Measurements from ENCODE around the gene GRID2. TPM values are rescaled to one million over a fixed set of nuclear protein-coding genes. Genes with fewer than 3 reads are reported as not detected.

Gene GRID2
- total RNA-seq, 4 donors from 2014 or later = not detected

DNA sequence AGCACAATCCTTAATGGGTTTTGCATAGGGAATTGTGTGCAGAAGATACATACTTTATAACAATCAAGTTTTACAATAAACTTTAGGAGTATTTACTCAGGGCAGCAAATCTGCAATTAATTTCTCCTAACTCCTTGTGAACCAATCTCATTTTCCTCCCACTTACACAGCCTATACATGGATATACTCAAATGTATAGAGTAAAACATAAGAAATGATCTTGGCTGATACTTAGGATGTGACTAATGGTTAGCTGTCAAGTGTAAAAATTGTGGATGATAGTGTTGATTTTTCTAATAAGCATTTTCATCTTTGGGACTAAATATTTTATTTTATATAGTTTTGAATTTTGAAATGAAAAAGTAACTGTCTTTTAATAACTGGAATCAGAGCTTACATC lies 759.6 kb downstream of the GRID2 start:
- DNase-seq (ENCODE audit: low spot score) (no peak), ATAC-seq (ENCODE audit: low FRiP score) (no peak)
- TF ChIP-seq, protein P1, sequence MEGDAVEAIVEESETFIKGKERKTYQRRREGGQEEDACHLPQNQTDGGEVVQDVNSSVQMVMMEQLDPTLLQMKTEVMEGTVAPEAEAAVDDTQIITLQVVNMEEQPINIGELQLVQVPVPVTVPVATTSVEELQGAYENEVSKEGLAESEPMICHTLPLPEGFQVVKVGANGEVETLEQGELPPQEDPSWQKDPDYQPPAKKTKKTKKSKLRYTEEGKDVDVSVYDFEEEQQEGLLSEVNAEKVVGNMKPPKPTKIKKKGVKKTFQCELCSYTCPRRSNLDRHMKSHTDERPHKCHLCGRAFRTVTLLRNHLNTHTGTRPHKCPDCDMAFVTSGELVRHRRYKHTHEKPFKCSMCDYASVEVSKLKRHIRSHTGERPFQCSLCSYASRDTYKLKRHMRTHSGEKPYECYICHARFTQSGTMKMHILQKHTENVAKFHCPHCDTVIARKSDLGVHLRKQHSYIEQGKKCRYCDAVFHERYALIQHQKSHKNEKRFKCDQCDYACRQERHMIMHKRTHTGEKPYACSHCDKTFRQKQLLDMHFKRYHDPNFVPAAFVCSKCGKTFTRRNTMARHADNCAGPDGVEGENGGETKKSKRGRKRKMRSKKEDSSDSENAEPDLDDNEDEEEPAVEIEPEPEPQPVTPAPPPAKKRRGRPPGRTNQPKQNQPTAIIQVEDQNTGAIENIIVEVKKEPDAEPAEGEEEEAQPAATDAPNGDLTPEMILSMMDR (IDR thresholded peaks at IDR 0.05) = no peak

DNA sequence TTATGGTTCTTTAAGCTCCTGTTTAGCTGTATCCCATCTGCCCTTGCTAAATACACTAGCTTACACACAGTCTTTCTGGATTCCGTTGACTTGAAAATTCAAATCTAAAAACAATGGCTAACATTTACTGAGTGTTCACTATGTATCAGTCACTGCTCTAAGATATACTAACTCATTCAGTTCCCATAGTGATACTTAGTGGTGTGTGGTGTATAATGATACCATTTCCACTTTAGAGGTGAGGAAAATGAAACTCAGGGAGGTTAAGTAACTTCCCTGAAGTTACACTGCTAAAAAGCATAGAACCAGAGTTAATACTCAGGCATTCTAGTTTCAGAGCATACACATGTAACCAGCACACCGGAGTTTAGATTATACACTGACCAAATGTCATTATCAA lies 762.0 kb downstream of the GRID2 start:
- no peak for DNase-seq (ENCODE audit: low spot score)
- no peak for ATAC-seq (ENCODE audit: low FRiP score)
- TF ChIP-seq, protein P1 (IDR thresholded peaks at IDR 0.05) = no peak

DNA sequence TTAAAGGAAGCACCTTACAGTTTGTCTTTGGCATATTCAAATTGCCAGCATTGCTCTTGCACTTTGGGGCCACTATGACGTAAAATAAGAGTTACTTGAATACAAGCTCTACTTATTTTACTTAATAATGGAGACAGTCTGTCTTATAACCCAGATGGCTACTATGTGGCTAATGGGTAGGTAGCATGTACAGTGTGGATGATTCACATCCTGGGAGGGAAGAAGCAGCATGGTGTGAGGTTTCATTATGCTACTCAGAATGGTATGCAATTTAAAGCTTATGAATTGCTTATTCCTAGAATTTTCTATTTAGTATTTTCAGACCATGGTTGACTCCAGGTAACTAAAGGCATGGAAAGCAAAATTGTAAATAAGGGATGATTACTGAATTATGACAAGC lies 763.0 kb downstream of the GRID2 start:
- ATAC-seq (ENCODE audit: low FRiP score) (no peak), DNase-seq (ENCODE audit: low spot score) (no peak)
- TF ChIP-seq, protein P1 (IDR thresholded peaks at IDR 0.05) = no peak

DNA sequence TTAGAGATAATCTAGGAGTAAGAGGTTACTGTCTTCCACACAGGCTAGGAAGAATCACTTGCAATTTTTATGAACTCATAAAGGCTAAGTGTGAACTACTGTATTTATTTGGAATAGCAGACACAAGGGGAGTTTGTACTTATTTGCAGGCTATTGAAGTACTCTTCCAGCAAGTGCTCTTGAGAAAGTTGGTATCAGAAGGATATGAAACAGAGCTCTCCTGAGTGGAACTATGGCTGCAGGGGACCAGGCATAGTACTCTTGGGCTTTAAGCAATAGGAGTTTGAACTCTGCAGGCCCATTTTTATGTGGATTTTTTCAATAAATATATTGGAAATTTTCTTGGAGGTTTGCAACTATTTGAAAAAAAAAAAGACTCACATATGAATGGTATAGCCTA lies 768.5 kb downstream of the GRID2 start:
- DNase-seq (ENCODE audit: low spot score) = no peak
- no peak for ATAC-seq (ENCODE audit: low FRiP score)
- TF ChIP-seq, protein P1 (IDR thresholded peaks at IDR 0.05) = no peak

DNA sequence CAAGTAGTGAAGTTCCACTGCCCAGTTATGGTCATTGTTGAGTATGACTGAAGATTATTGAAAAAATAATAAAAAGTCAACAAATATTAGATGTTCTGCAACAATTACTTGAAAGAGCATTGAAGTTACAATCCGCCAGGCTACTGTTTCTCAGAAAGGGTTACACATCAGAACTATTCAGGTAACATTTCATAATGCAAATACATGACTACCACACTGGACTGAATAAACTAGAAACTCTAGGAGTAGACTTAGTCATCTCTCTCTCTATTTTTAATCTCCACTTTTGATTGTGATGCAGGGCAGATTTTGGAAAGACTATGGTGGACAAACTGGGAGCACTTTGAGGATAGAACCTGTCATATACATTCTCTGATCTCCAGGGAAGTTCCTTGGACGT lies 776.5 kb downstream of the GRID2 start:
- TF ChIP-seq, protein P1 (IDR thresholded peaks at IDR 0.05) = no peak
- no peak for ATAC-seq (ENCODE audit: low FRiP score)
- DNase-seq (ENCODE audit: low spot score) = no peak

DNA sequence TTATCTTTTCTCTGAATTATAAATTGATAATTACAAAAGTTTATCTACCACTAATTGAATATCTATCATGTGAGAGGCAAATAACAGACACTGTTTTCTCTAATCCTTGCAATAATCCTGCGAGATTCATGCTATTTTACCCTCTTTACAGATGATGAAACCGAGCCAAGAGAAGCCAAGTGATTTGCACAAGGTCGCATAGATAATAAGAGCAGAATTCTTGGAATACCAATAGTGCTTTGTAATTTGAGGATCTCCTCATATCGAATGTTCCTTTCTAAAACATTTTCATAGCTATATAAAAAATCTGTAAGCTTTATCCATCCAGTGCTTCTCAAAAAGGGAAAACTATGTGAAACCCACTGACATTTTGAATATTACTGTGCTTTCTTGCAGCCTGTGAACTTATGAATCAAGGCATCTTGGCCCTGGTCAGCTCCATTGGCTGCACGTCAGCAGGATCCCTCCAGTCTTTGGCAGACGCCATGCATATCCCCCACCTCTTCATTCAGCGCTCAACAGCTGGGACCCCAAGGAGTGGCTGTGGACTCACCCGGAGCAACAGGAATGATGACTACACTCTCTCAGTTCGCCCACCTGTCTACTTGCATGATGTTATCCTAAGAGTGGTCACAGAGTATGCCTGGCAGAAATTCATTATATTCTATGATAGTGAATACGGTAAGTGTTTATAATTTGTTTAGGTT lies 781.0 kb downstream of the GRID2 start:
- DNase-seq (ENCODE audit: low spot score) = no peak
- TF ChIP-seq, protein P1 (IDR thresholded peaks at IDR 0.05) = no peak
- no peak for ATAC-seq (ENCODE audit: low FRiP score)

DNA sequence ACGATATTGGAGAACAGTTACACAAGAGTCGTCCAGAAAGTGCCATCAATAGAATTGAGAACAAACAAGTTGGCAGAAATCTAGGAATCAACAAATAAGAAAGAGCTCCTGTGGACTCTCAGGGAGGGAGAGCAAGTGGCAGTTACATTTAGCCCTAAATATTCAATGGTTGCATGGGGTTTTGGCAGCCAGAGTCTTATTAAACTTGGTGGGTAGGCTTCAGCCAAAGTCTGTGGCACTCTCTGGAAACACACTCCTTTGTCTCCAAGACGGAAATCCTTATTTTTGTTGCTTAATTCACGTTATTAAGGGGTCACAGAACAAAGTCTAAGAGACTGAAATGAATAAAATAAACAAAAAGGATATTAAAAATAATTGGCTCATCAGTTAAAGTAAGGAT lies 782.6 kb downstream of the GRID2 start:
- DNase-seq (ENCODE audit: low spot score) (no peak), ATAC-seq (ENCODE audit: low FRiP score) (no peak)
- TF ChIP-seq, protein P1 (IDR thresholded peaks at IDR 0.05) = no peak

All from omental fat pad (tissue), 4 donors.